T follicular helper cell (primary cell): Measurements from ENCODE around the gene PSMD8.
"Not testable (repeated sequence)": the region's sequence is repeated elsewhere in the genome, so short reads cannot be mapped to it uniquely, and the experiment has no call there.

Source experiments
- DNase-seq: peaks from one replicate; pipeline ENCODE4 v3.0.0-alpha.2; 2020; ENCODE audit warnings: low read depth

Gene PSMD8

GRCh38 chr19:38387550-38388348, 13.4 kb downstream of the PSMD8 start, which contains the start of gene GGN:
GGN (minus strand) TSS chr19:38388034; CDS start chr19:38387261, 773 bp downstream.
- peak; percentile 71 for DNase-seq

DNA sequence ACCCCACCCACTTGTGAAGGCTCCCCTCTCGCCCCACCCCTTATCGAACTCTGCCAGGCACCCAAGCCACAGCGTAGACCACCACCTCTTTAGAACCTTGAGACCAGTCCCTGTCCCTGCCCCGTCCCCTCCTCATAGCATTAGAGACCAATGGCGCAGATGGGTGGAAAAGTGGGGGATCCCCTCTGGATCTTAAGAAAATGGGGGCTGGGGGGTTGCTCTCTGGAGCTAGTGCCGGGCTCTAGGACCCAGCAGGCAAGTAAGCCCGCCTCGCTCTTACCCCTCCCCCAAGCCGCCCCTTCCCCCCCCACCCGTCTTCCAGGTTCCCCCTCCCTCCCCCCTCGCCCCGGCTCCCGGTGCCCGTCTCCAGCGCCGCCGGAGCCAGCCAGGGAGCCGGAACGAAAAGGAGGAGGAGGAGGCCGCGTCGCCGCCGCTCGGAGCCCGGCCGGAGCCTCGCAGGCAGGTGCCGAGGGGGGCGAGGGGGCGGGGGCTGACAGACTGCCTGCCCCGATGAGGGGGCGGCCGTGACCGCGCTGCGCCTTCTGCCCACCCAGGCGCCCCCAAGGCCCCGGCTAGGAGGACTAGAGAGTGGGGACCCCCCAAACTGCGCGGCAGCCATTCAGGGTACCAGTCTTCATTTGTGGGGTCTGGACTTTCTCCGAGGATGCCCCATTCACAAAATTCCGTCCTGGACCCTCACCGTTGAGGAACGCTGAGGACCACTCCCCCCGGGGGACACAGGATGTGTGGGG, 14.2 kb downstream of the PSMD8 start, which contains the start of gene SPRED3:
SPRED3 (plus strand) TSS at position 349 of the 752 bp plus-strand sequence. CDS start 1,606 bp downstream, outside the sequence.
- DNase-seq, result no peak

GRCh38 chr19:38389101-38389925, 14.9 kb downstream of the PSMD8 start:
- no peak for DNase-seq

- no peak for DNase-seq
Measured at GRCh38 chr19:38389957-38390924, 15.9 kb downstream of the PSMD8 start.

DNA sequence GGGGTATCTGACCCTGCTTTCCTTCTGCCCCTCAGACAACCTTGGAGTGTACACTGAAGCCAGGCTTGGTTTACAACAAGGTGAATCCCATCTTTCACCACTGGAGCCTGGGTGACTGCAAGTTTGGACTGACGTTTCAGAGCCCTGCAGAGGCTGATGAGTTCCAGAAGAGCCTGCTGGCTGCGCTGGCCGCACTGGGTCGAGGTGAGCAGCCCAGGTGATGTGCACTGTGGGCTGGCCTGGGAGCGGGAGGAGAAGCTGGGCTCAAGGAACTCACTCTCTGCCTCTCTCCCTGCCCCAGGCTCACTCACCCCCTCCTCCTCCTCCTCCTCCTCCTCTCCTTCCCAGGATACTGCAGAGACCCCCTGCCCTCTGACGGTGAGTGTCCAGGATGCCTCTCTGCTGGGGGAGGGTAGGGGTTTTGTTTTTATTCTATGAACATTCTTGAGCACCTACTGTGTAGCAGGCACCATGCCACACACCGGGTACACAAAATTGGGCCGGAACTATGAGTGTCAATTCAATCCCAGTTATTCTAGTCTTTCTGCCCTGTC, 17.6 kb downstream of the PSMD8 start:
- no peak for DNase-seq

GRCh38 chr19:38392707-38393308, 18.4 kb downstream of the PSMD8 start:
- DNase-seq, result no peak

GRCh38 chr19:38394488-38394887, 20.1 kb downstream of the PSMD8 start:
- peak; percentile 53 for DNase-seq

DNA sequence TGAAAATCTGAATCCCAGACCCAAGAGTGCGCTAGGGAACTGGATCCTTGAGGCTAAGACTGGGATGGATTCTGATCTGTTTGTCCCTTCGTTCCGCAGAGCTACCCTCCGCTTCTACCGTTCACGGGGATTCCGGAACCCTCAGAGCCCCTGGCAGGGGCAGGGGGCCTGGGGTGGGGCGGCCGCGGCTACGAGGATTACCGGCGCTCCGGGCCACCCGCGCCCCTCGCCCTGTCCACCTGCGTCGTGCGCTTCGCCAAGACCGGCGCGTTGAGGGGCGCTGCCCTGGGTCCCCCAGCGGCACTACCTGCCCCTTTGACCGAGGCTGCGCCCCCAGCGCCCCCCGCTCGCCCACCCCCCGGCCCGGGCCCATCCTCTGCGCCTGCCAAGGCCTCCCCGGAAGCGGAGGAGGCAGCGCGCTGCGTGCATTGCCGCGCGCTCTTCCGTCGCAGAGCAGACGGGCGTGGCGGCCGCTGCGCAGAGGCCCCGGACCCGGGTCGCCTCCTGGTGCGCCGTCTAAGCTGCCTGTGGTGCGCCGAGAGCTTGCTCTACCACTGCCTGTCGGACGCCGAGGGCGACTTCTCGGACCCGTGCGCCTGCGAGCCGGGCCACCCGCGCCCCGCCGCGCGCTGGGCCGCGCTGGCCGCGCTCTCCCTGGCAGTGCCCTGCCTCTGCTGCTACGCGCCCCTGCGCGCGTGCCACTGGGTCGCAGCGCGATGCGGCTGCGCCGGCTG, 21.2 kb downstream of the PSMD8 start:
- DNase-seq, result no peak

- DNase-seq, result no peak
Measured at GRCh38 chr19:38399081-38399480, 24.7 kb downstream of the PSMD8 start.

GRCh38 chr19:38399537-38399936, 25.2 kb downstream of the PSMD8 start:
- no peak for DNase-seq

- no peak for DNase-seq
Measured at GRCh38 chr19:38400361-38400760, 26.0 kb downstream of the PSMD8 start.

- DNase-seq, result no peak
Measured at GRCh38 chr19:38401148-38401547, 26.8 kb downstream of the PSMD8 start.

- no peak for DNase-seq
Measured at GRCh38 chr19:38402623-38402966, 28.2 kb downstream of the PSMD8 start.

DNA sequence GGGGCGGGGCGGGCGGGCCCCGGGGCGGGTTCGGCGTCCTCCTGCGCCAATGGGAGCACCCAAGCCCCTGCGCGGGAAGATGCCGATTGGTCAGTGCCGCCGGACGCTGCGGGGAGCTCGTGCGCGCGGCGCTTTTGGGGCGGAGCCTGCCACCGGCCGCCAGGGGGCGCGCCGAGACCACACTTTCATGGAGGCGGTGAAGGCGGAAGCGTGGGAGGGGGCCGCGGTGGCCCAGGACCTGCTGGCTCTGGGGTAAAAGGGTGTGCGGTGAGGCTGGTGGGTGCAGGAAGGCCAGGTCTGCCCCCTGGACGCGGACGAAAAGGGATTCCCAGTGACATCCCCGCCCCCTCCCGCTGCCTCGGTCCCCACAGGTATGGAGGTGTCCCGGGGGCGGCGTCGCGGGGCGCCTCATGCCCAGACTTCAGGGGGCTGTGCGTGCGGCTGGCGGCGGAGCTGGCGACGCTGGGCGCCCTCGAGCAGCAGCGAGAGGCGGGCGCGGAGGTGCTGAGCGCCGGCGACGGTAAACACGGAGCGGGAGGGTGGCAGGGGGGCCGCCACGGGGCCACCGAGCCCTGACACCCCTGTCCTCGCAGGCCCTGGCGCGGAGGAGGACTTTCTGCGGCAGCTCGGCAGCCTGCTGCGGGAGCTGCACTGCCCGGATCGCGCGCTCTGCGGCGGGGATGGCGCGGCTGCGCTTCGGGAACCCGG, 28.8 kb downstream of the PSMD8 start, which contains the start of gene FAM98C:
FAM98C (plus strand) TSS at position 127 of the 708 bp plus-strand sequence; CDS start at position 188, 61 bp downstream.
- DNase-seq, result peak; percentile 96

GRCh38 chr19:38404858-38405257, 30.5 kb downstream of the PSMD8 start:
- DNase-seq, result no peak

DNA sequence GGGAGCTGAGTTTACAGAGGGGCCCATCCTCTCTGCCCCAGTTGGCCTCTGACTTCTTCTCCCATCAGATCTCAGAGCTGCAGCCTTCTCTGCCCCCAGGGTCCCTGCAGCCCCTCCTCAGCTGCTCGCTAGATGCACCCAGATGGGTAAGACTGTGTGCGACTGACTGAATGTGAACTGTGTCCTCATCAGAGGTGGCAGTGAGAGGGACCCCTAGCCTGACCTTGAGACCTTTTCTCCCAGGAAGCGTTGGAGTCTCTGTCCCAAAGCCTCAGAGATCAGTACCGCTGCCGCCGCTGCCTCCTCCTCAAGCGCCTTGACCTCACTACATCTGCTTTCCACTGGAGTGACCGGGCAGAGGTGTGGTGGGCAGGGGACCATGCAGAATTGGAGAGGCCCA, 30.9 kb downstream of the PSMD8 start:
- DNase-seq, result no peak

- DNase-seq, result no peak
Measured at GRCh38 chr19:38409631-38410133, 35.3 kb downstream of the PSMD8 start.

- DNase-seq, result not testable (repeated sequence)
Measured at GRCh38 chr19:38410407-38410806, 36.0 kb downstream of the PSMD8 start.
